HCEC 1CT (cell line): Measurements from ENCODE around the gene HELZ2.

ENCODE experiments used
- DNase-seq: peaks from one replicate; pipeline ENCODE4 v3.0.0-alpha.2; 2017

The HELZ2 gene

GRCh38 chr20:63596423-63596822 lies 22.4 kb upstream of the HELZ2 start:
- DNase-seq, result no peak

GRCh38 chr20:63595416-63596127 lies 21.5 kb upstream of the HELZ2 start:
- DNase-seq, result no peak

- peak; percentile 51 for DNase-seq
Observed at GRCh38 chr20:63594043-63594561, 20.1 kb upstream of the HELZ2 start.

- DNase-seq, result no peak
Observed at GRCh38 chr20:63592661-63593060, 18.6 kb upstream of the HELZ2 start.

GRCh38 chr20:63591786-63592355 lies 17.8 kb upstream of the HELZ2 start:
- no peak for DNase-seq

GRCh38 chr20:63591147-63591533 lies 17.1 kb upstream of the HELZ2 start:
- no peak for DNase-seq

GRCh38 chr20:63590218-63591146 lies 16.4 kb upstream of the HELZ2 start:
- DNase-seq, result no peak

- DNase-seq, result no peak
Observed at GRCh38 chr20:63589261-63590217, 15.5 kb upstream of the HELZ2 start.

- no peak for DNase-seq
Observed at GRCh38 chr20:63588641-63589041, 14.6 kb upstream of the HELZ2 start.

GRCh38 chr20:63587776-63588591 lies 13.9 kb upstream of the HELZ2 start:
- no peak for DNase-seq

- DNase-seq, result no peak
Observed at GRCh38 chr20:63587256-63587655, 13.2 kb upstream of the HELZ2 start.

GRCh38 chr20:63586797-63587196 lies 12.8 kb upstream of the HELZ2 start:
- no peak for DNase-seq

- no peak for DNase-seq
Observed at GRCh38 chr20:63585616-63586565, 11.9 kb upstream of the HELZ2 start.

- no peak for DNase-seq
Observed at GRCh38 chr20:63582382-63583063, 8.5 kb upstream of the HELZ2 start.

- DNase-seq, result peak; percentile 30
Observed at GRCh38 chr20:63580796-63581461, 6.9 kb upstream of the HELZ2 start.

- no peak for DNase-seq
Observed at GRCh38 chr20:63579017-63579694, 5.1 kb upstream of the HELZ2 start.

- no peak for DNase-seq
Observed at GRCh38 chr20:63578224-63579016, 4.4 kb upstream of the HELZ2 start.
